HG03342 (cell line): ENCODE data around the gene LAMC2.
"Not testable (repeated sequence)": the region's sequence is repeated elsewhere in the genome, so short reads cannot be mapped to it uniquely, and the experiment has no call there.

Source experiments
- ATAC-seq: cut with Tn5 transposase; IDR thresholded peaks from one replicate; pipeline ENCODE4 v1.9.1; 2021; ENCODE audit warnings: mild to moderate bottlenecking, moderate library complexity; ENCODE audit not compliant: unreplicated experiment

The LAMC2 gene

DNA sequence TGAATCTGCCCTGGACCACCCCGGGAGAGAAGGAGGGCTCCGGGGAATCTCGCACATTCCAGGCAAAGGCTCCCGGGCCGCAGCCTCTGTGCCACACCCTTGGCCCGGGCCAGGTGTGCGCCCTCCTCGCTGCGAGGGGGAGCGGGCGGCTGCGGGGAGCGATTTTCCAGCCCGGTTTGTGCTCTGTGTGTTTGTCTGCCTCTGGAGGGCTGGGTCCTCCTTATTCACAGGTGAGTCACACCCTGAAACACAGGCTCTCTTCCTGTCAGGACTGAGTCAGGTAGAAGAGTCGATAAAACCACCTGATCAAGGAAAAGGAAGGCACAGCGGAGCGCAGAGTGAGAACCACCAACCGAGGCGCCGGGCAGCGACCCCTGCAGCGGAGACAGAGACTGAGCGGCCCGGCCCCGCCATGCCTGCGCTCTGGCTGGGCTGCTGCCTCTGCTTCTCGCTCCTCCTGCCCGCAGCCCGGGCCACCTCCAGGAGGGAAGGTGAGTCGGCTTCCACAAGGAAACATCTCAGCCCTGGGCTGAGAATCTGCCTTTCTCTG lies at the start of gene LAMC2:
Gene LAMC2 (plus strand): TSS at position 324 of the 550 bp plus-strand sequence. CDS start 89 bp downstream, at position 413.
- ATAC-seq = no peak

DNA sequence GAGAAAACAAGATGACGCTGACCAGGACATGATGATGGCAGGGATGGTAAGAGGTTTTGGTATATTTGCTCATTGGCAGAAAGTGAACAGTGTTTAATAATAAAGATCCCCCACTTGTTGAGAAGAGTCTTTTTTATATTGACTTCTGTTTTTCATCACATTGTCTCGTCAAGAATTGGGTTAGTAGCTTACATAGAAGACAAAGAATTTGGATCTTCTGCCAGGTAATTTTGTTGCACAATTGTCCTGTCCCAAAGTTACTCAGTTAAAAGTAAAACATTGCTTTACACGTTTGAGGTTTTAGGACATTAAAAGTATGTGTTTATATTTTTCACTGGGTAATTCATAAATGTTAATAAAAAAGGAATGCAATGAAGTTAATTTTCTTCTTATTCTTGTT lies 48.3 kb upstream of the LAMC2 start:
- ATAC-seq = no peak

GRCh38 chr1:183138301-183138700 lies 47.8 kb upstream of the LAMC2 start:
- ATAC-seq = no peak

DNA sequence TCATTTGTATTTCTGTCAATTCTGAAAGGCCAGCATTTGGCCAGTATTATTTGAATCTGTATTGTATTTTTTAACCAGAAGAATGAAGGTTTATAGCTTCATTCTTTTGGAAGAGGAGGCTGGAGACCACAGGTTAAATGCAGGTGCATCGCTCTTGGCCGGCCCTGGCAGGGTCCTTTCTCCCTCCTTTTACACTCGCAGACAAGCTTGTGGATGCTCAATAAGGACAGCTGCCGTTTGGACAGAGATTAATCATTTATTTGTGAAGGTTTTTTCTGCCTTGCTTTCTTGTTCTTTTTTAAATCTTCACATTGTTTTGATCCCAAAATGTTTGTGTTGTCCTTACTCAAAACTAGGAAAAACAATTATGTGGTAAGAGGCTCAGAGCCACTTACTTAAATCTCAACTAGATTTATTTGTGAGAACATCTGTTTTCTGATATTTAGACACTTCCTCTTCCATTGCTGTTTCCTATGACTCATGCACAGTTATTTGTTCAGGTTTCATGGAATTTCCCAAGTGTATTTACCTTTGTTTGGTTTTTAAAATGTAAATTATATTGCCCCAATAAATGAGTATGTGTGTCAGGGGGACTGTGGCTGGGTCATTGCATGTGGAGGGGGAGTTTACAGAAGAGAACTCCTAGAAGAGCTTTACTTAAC lies 46.7 kb upstream of the LAMC2 start:
- ATAC-seq = no peak

DNA sequence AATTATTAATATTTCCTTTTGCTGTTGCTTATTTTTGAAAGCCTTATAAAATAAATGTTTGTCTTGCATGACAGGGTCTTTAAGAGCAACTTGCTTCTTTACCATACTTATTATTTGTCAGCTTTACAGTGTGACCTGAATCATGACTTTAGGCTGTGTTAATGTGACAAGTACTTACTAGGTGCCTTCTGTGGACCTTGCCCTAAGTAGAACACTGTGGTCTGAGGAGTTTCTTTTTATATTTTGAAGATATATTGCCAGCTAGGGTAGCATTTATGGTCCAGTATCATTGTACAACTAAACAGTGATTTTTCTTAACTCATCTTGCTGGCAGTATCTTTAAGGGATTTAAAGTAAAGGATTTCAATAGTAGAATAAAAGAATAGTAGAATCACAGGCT lies 45.4 kb upstream of the LAMC2 start:
- no peak for ATAC-seq

- no peak for ATAC-seq
Measured at GRCh38 chr1:183142171-183142570, 43.9 kb upstream of the LAMC2 start.

DNA sequence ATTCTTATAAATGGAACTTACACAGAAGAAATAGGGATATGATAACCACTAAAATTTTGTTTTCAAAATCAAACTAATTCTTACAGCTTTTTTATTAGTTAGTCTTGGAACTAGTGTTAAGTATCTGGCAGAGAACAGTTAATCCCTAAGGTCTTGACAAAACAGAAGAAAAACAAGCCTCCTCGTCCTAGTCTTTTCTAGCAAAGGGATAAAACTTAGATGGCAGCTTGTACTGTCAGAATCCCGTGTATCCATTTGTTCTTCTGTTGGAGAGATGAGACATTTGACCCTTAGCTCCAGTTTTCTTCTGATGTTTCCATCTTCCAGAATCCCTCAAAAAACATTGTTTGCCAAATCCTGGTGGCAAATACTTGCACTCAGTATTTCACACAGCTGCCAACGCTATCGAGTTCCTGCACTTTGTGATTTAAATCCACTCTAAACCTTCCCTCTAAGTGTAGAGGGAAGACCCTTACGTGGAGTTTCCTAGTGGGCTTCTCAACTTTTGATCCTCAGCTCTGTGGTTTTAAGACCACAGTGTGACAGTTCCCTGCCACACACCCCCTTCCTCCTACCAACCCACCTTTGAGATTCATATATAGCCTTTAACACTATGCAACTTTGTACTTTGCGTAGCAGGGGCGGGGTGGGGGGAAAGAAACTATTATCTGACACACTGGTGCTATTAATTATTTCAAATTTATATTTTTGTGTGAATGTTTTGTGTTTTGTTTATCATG lies 42.3 kb upstream of the LAMC2 start:
- ATAC-seq = no peak

GRCh38 chr1:183144752-183145151 lies 41.3 kb upstream of the LAMC2 start:
- no peak for ATAC-seq

- no peak for ATAC-seq
Measured at GRCh38 chr1:183147735-183148134, 38.3 kb upstream of the LAMC2 start.

DNA sequence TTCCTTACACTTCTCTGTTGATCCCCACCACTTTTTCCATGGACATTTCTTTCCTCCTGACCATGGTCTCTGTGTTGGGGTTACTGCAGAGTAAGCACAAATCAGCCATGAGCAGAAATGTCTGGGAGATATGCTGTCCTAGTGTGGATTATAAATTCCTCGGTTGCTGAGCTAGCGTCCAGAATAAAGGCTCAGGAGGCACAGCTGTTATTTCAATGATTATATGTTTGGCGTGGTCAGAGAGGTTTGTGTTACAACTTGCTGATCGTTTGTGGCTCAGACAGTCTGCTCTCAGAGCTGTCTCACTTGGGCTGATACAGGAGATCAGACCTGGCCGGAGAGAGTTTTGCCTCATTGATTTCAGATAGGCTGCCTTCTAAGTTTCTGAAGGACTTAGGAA lies 37.5 kb upstream of the LAMC2 start:
- no peak for ATAC-seq

GRCh38 chr1:183149273-183149672 lies 36.8 kb upstream of the LAMC2 start:
- no peak for ATAC-seq

- ATAC-seq = not testable (repeated sequence)
Measured at GRCh38 chr1:183150032-183150431, 36.0 kb upstream of the LAMC2 start.

DNA sequence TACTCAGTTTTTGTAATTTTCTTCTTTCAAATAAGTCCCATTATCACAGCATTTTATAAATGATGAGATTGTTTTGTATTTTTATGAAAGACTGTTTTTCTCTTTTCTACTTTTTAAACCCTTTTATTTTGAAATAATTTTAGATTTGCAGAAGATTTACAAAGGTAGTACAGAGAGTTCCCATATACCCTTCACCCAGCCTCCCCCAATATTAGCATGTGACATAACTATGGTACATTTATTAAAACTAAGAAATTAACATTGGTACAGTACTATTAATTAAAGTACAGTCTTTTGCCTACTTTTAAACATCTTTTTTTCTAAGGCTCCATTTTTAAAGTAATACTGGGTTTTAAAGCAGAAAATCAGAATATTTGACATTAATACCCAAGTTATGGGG lies 35.6 kb upstream of the LAMC2 start:
- no peak for ATAC-seq

DNA sequence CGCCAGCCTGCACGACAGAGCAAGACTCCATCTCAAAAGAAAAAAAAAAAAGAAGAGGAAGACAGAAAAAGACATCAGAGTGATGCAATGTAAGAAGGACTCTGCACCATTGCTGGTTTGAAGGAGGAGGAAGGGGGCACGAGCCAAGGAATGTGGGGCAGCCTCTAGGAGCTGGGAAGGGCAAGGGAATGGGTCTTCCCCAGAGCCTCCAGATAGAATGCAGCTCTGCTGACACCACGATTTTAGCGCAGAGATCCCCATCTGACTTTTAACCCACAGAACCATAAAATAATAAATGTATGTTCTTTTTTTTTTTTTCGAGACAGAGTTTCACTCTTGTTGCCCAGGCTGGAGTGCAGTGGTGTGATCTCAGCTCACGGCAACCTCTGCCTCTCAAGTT lies 33.9 kb upstream of the LAMC2 start:
- no peak for ATAC-seq

- ATAC-seq = no peak
Measured at GRCh38 chr1:183155939-183156338, 30.1 kb upstream of the LAMC2 start.

DNA sequence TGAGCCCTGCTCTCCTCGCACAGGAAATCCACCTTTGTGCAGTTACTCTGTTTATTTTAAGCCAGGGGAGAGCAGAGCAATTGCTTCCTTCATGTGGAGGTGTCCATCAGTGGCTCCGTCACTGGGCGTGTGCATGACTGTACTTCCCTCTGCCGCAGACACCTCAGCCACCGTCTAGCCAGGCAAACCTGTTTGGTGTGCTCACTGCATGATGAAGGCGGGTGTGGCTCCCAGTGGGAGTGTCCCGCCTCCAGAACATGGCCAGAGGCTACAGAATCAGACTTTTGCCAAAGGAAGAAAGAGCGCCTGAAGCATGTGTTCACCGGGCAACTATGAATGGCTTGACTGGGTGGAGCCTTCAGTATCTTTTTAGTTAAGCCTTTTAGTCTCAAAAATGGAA lies 26.1 kb upstream of the LAMC2 start:
- no peak for ATAC-seq

GRCh38 chr1:183161391-183161790 lies 24.7 kb upstream of the LAMC2 start:
- ATAC-seq = no peak

DNA sequence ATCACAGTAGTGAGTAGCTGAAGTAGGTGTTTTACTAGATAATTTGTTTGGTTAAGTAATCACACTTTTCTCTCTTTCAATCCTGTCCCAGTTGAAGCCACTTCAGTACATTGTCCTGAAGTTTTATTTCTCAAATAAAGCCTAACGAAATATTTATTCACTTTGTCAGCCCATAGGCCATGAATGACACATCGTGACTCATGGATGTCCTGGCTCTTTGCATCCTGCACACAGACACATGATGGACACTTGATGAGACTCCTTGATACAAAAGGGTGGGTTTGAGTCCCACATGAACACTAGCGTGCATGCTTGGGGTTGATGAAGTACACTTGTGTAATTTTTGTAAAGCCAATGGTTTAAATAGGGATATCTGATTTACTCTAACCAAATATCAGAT lies 22.7 kb upstream of the LAMC2 start:
- no peak for ATAC-seq

DNA sequence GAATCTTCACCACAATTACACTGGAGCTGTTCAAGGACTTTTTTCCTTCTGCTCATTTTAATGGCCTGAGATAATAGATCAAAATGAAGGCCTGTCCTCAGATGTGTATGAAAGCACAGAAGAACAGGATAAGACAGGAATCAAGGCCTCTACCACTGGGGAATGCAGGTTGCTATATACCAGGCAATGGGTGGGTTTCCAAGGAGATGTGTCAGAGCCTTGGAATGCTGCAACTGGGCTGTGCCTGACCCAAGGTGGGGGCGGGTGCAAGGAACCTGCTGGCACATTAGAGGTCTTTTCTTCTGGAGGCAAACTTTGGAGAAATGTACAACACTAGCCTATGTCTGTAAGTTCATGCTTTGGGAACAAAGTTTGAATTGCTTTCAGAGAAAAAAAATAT lies 21.7 kb upstream of the LAMC2 start:
- no peak for ATAC-seq

GRCh38 chr1:183164963-183165362 lies 21.1 kb upstream of the LAMC2 start:
- no peak for ATAC-seq

DNA sequence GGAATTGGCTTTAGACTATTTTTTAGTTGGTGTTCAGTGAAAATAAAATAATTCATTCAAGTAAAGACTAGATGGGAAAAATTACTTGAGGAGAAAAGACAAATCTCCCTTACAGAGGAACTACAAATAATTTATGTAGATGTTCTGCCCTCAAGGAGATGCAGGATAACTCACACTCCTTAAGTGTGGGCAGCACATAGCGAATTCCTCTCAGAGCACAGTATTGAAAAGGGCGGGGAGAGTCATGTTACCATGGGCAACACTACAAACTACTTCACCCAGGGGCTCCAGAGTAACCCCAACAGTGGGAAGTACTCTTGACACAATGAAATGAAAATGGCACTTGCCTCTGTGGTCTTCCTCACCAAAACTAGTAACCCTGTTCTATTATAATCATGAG lies 20.6 kb upstream of the LAMC2 start:
- no peak for ATAC-seq

- no peak for ATAC-seq
Measured at GRCh38 chr1:183166454-183166853, 19.6 kb upstream of the LAMC2 start.
